Measurements from ENCODE around the gene STPG3.

Gene STPG3

GRCh38 chr9:137281345-137282116 lies 30.4 kb downstream of the STPG3 start:
- no peak for DNase-seq

- peak; percentile 24 to 32 for DNase-seq
Observed at GRCh38 chr9:137286975-137287383, 35.9 kb downstream of the STPG3 start.

GRCh38 chr9:137293094-137293481 lies 42.0 kb downstream of the STPG3 start:
- DNase-seq = no peak

- DNase-seq = no peak
Observed at GRCh38 chr9:137293482-137294090, 42.5 kb downstream of the STPG3 start.

- peak; percentile 34 to 39 for DNase-seq
Observed at GRCh38 chr9:137294091-137294680, 43.1 kb downstream of the STPG3 start.

- peak in 1 of 2 donors; percentile 7 for DNase-seq
Observed at GRCh38 chr9:137294681-137295237, 43.7 kb downstream of the STPG3 start.

- DNase-seq = peak; percentile 28 to 60
Observed at GRCh38 chr9:137295238-137295811, 44.2 kb downstream of the STPG3 start.

- no peak for DNase-seq
Observed at GRCh38 chr9:137295849-137296669, 45.0 kb downstream of the STPG3 start.

GRCh38 chr9:137296670-137297664 lies 45.9 kb downstream of the STPG3 start:
- no peak for DNase-seq

- no peak for DNase-seq
Observed at GRCh38 chr9:137297966-137298365, 46.9 kb downstream of the STPG3 start.

GRCh38 chr9:137298401-137299202 lies 47.5 kb downstream of the STPG3 start:
- no peak for DNase-seq

GRCh38 chr9:137299203-137299565 lies 48.1 kb downstream of the STPG3 start:
- DNase-seq = no peak

- no peak for DNase-seq
Observed at GRCh38 chr9:137299938-137300337, 48.9 kb downstream of the STPG3 start.

GRCh38 chr9:137300567-137301080 lies 49.5 kb downstream of the STPG3 start:
- no peak for DNase-seq

- DNase-seq = no peak
Observed at GRCh38 chr9:137301081-137301947, 50.2 kb downstream of the STPG3 start.

GRCh38 chr9:137302118-137302448 lies 51.0 kb downstream of the STPG3 start, which contains the start of gene NRARP:
TSS of gene NRARP (minus strand) at chr9:137302271. CDS start at chr9:137301928, 343 bp downstream.
- DNase-seq = peak; percentile 88 to 93

GRCh38 chr9:137302449-137303150 lies 51.5 kb downstream of the STPG3 start:
- DNase-seq = no peak

Data from CD4-positive, alpha-beta T cell treated with Interferon alpha-2 for 1 hour (primary cell).